Endodermal cell (in vitro differentiated cells): ENCODE results near the gene SPHK1. TPM values are rescaled to one million over a fixed set of nuclear protein-coding genes. Genes with fewer than 3 reads are reported as not detected.
A peak's percentile ranks its signal among the peaks of the same experiment; 100 is the strongest.

Source experiments
- DNase-seq: peaks from one replicate; pipeline ENCODE4 v3.0.0-alpha.2; 2017
- H3K27ac ChIP-seq: 2 replicates; pipeline ENCODE4 v1.5.1; 2013; ENCODE audit warnings: mild to moderate bottlenecking, low read depth, low read length, moderate library complexity
- H3K27me3 ChIP-seq: 2 replicates; pipeline ENCODE4 v1.6.1; 2013; ENCODE audit warnings: mild to moderate bottlenecking, low read length, moderate library complexity; ENCODE audit not compliant: insufficient read depth, control insufficient read depth, poor library complexity, severe bottlenecking
- H3K36me3 ChIP-seq: 2 replicates; pipeline ENCODE4 v1.7.0; 2013; ENCODE audit warnings: mild to moderate bottlenecking, low read length, moderate library complexity; ENCODE audit not compliant: control insufficient read depth, insufficient read depth
- H3K4me1 ChIP-seq: one replicate; pipeline ENCODE4 v1.7.0; 2013; ENCODE audit warnings: low read length; ENCODE audit not compliant: control insufficient read depth, insufficient read depth
- H3K4me3 ChIP-seq: 2 replicates; pipeline ENCODE4 v1.5.1; 2013; ENCODE audit warnings: mild to moderate bottlenecking, low read length, moderate library complexity
- H3K9ac ChIP-seq: 2 replicates; pipeline ENCODE4 v1.6.1; 2013; ENCODE audit warnings: mild to moderate bottlenecking, low read length, moderate library complexity; ENCODE audit not compliant: poor library complexity, severe bottlenecking; ENCODE audit errors: extremely low read depth
- H3K9me3 ChIP-seq: 2 replicates; pipeline ENCODE4 v1.6.1; 2013; ENCODE audit warnings: mild to moderate bottlenecking, low read length, moderate library complexity; ENCODE audit not compliant: control insufficient read depth
- H3K27ac Mint-ChIP-seq: 2 replicates; pipeline ENCODE4 v1.8.0; 2020; ENCODE audit warnings: mixed read lengths
- H3K27me3 Mint-ChIP-seq: 2 replicates; pipeline ENCODE4 v1.8.0; 2021; ENCODE audit warnings: mild to moderate bottlenecking, mixed read lengths; ENCODE audit not compliant: insufficient read depth
- H3K36me3 Mint-ChIP-seq: 2 replicates; pipeline ENCODE4 v1.8.0; 2020; ENCODE audit warnings: low read depth, mixed read lengths
- H3K4me1 Mint-ChIP-seq: 2 replicates; pipeline ENCODE4 v1.8.0; 2020; ENCODE audit warnings: mixed read lengths
- H3K4me3 Mint-ChIP-seq: 2 replicates; pipeline ENCODE4 v1.8.0; 2020; ENCODE audit warnings: mild to moderate bottlenecking, moderate library complexity, mixed read lengths
- H3K9me3 Mint-ChIP-seq: 2 replicates; pipeline ENCODE4 v1.8.0; 2020; ENCODE audit warnings: mild to moderate bottlenecking, mixed read lengths
- WGBS, 2 experiments: methylation state at CpG; one replicate each; pipeline versions ENCODE4 v1.1.5 to v1.1.7; 2013; ENCODE audit warnings: missing lambda C conversion rate in 2 of 2, mixed read lengths in 1 of 2; ENCODE audit not compliant: insufficient coverage in 1 of 2, insufficient read length in 1 of 2; 5-methylcytosine and 5-hydroxymethylcytosine counted together
- total RNA-seq, 2 donors: library from RNA; stranded (reverse); fragmentation: NEBNext Ultra II Directional in 1 of 2; extraction: Animal tissue kit (Norgen Biotek cat#: 25700) in 1 of 2; gene quantifications; 2 replicates in 1 of 2; 3 replicates in 1 of 2; pipeline ENCODE4 v1.2.1, GENCODE V29; 2021
- TF ChIP-seq, protein P1 (sequence below): fragments of 200-600 bp; sonication (generic); conservative IDR thresholded peaks from 2 replicates; pipeline ENCODE4 v1.5.0; 2021; ENCODE audit warnings: antibody characterized with exemption, mild to moderate bottlenecking

The SPHK1 gene
- total RNA-seq, 2 donors from 2014 or later: 1.5 to 1.8 TPM

DNA sequence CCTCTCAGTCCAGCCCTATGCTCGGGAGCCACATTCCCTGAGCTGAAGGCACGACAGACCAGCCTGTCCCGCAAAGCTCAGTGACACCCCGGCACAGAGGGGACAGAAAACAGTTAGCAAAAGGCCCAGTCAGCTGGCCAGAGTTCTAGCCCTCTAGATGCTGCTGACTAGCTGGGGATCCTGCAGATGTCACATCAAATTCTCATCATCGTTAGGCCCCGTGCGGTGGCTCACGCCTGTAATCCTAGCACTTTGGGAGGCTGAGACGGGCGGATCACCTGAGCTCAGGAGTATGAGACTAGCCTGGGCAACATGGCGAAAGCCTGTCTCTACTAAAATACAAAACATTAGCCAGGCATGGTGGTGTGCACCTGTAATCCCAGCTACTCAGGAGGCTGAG is 51.3 kb downstream of the SPHK1 start:
- Histone ChIP-seq H3K4me3 (no peak overlapping the region), H3K9ac (no peak overlapping the region), H3K36me3 (peaks cover 8% of the 10 kb centered on the region), H3K4me1 (peaks cover 2% of the 10 kb centered on the region), H3K27ac (no peak overlapping the region), H3K27me3 (no peaks in the 10 kb centered on the region), H3K9me3 (no peaks in the 10 kb centered on the region)
- TF ChIP-seq, protein P1, sequence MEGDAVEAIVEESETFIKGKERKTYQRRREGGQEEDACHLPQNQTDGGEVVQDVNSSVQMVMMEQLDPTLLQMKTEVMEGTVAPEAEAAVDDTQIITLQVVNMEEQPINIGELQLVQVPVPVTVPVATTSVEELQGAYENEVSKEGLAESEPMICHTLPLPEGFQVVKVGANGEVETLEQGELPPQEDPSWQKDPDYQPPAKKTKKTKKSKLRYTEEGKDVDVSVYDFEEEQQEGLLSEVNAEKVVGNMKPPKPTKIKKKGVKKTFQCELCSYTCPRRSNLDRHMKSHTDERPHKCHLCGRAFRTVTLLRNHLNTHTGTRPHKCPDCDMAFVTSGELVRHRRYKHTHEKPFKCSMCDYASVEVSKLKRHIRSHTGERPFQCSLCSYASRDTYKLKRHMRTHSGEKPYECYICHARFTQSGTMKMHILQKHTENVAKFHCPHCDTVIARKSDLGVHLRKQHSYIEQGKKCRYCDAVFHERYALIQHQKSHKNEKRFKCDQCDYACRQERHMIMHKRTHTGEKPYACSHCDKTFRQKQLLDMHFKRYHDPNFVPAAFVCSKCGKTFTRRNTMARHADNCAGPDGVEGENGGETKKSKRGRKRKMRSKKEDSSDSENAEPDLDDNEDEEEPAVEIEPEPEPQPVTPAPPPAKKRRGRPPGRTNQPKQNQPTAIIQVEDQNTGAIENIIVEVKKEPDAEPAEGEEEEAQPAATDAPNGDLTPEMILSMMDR: no peak
- Mint-ChIP-seq H3K36me3 (peaks cover 7% of the 10 kb centered on the region), H3K4me3 (no peak overlapping the region), H3K27me3 (no peaks in the 10 kb centered on the region), H3K9me3 (no peaks in the 10 kb centered on the region), H3K4me1 (peaks cover 41% of the 10 kb centered on the region), H3K27ac (peak overlapping the region; percentile 64)
- WGBS, 2 experiments: 92 to 93% methylated on average over 11 of the region's 11 CpGs
- DNase-seq: no peak

Other genes with a start within 250 kb of the SPHK1 start
- 10 to 100 TPM; 17.8 to 23.6 TPM for gene FOXJ1, start 243.4 kb upstream of the SPHK1 start, total RNA-seq
- gene RNF157, start 144.1 kb upstream of the SPHK1 start, total RNA-seq: 10 to 100 TPM in 1 of 2 donors, 1 to 10 TPM in 1; 9.6 to 11.2 TPM
- 10 to 100 TPM; 36.0 to 46.0 TPM for gene UBALD2, start 119.3 kb upstream of the SPHK1 start, total RNA-seq
- 1 to 10 TPM; 3.5 to 5.0 TPM for gene QRICH2, start 76.3 kb upstream of the SPHK1 start, total RNA-seq
- gene PRPSAP1, start 30.7 kb upstream of the SPHK1 start, total RNA-seq: 10 to 100 TPM; 60.9 to 89.8 TPM
- gene UBE2O, start 68.5 kb downstream of the SPHK1 start, total RNA-seq: 10 to 100 TPM; 45.4 to 46.5 TPM
- not detected for gene AANAT, start 83.0 kb downstream of the SPHK1 start, total RNA-seq
- 10 to 100 TPM; 28.5 to 31.1 TPM for gene RHBDF2, start 116.8 kb downstream of the SPHK1 start, total RNA-seq
- gene CYGB, start 153.1 kb downstream of the SPHK1 start, total RNA-seq: 1 to 10 TPM; 2.0 to 3.4 TPM
- gene PRCD, start 155.4 kb downstream of the SPHK1 start, total RNA-seq: 1 to 10 TPM; 3.2 to 4.8 TPM
- gene ST6GALNAC2, start 201.3 kb downstream of the SPHK1 start, total RNA-seq: 10 to 100 TPM; 15.1 to 26.9 TPM